Suppressor macrophage treated with lipopolysaccharide for 1 hour (primary cell): Measurements from ENCODE around the gene EEF1AKMT4.

ENCODE experiments used
- DNase-seq, 3 donors: peaks; one replicate each; pipeline ENCODE4 v3.0.0-alpha.2; 2020 to 2022

The EEF1AKMT4 gene

DNA sequence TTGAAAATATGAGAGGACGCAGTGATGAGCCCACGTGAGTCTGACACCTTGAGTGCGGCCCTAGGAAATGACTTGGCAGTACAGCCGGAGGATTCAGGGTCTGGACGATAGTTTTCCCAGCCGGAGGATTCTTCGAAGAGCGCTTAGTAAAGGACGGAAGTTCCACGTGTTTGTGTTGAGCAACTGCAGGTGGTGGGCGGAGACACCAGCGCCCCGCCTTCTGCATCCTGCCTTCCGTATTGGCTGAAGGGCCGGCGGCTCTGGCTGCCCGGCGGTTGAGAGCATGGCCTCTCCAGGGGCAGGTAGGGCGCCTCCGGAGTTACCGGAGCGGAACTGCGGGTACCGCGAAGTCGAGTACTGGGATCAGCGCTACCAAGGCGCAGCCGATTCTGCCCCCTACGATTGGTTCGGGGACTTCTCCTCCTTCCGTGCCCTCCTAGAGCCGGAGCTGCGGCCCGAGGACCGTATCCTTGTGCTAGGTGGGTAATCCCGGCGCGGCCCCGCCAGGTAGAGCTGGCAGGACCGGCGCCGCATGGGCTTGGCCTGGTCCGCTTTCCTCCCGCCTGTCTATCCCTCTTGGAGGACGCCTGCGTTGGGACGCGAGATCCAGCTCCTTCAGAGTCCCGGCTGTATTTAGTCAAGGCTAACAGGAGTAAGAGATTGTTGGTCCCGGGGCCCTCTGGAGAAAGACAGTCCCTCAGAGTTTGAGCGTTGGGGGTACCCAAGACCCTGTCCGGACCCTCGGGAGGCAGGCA is at the start of gene EEF1AKMT4:
TSS of gene EEF1AKMT4 (plus strand) at position 261 of the 755 bp plus-strand sequence. CDS start at position 284, 23 bp downstream.
- DNase-seq: peak; percentile 97 to 99 (median 99)

GRCh38 chr3:184200825-184201224 is 48.6 kb upstream of the EEF1AKMT4 start:
- DNase-seq: no peak

GRCh38 chr3:184203526-184203925 is 45.9 kb upstream of the EEF1AKMT4 start:
- no peak for DNase-seq

- no peak for DNase-seq
Observed at GRCh38 chr3:184209146-184209923, 40.1 kb upstream of the EEF1AKMT4 start.

GRCh38 chr3:184211297-184211696 is 38.2 kb upstream of the EEF1AKMT4 start:
- DNase-seq: no peak

- DNase-seq: no peak
Observed at GRCh38 chr3:184211718-184212117, 37.8 kb upstream of the EEF1AKMT4 start.

DNA sequence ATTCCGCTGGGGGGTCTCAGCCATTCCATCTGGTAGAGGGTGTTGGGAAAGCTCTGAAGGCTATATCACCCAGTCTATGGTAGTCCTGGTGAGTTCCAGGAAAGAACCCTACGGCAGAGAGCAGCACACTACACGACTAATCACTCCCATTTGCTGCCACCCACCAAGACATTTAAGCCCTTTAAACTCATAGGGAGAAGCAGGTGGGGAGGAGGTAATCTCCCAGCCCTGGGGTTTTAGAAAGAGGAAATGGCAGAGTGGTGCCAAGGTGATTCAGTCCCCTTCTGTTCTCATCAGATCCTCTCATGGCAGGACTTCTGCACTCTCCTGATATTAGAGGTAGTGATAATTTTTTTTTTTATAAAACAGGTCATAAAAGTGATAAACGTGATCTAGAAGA is 30.7 kb upstream of the EEF1AKMT4 start:
- no peak for DNase-seq

DNA sequence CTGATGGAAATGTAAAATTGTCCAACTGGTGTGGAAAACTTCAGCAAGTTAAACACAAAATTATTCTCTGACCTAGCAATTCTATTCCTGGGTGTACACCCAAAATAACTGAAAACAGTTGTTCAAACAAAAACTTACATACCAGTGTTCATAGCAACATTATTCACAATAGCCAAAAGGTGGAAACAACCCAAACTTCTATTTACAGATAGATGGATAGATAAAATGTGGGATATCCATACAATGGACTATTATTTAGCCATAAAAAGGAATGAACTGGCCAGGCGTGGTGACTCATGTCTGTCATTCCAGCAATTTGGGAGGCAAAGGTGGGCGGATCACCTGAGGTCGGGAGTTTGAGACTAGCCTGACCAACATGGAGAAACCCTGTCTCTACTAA is 27.0 kb upstream of the EEF1AKMT4 start:
- DNase-seq: no peak

DNA sequence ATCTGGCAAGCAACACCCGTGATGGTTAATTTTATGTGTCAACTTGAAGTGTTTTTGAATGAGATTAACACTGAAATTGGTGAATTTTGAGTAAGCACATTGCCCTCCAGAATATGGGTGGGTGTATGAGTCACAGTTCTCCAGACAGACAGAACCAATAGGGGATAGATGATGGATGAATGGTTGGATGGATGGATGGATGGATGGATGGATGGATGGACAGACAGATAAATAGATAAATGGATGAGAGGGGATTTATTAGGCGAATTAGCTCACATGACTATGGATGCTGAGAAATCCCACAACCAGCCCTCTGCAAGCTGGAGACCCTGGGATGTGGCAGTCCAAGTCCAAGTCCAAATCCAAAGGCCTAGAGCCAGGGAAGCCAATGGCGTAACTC is 25.5 kb upstream of the EEF1AKMT4 start:
- DNase-seq: no peak

GRCh38 chr3:184227481-184227935 is 22.0 kb upstream of the EEF1AKMT4 start:
- DNase-seq: peak; percentile 59 to 66 (median 61)

DNA sequence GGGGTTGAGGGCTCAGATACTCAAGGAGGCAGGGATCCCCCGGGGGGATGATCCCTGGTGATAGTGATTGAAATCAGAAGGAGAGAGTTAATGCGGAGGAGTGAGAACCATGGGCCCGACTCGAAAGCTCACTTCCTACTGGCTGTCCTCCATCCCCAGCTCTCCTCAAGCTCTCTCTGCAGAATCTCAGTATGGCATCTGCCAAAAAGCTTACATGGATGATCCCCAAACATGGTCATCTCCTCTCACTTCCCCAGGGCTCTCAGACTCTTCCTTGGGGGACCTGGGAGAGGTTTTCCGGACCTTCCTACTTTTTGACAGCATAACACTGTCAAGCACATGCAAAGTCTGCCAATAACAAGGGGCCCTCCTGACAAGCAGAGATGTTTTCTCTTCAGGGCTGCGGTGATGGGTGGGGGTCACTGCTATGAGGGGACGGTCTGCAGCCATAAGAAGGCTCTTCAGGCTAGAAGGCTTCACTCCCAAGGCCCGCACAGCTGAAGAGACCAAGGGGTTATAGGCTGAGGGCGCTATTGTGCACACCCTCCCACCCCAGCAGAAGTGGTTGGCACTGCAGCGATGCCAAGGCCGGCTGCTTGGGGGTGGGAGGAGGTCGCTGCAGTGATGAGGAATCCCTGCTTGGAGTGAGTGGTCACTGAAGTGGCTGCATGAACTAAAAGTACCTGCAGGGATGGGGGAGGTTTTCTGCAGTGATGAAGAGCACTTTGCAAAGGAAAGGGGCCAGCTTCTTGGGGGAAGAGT is 20.9 kb upstream of the EEF1AKMT4 start:
- DNase-seq: no peak

DNA sequence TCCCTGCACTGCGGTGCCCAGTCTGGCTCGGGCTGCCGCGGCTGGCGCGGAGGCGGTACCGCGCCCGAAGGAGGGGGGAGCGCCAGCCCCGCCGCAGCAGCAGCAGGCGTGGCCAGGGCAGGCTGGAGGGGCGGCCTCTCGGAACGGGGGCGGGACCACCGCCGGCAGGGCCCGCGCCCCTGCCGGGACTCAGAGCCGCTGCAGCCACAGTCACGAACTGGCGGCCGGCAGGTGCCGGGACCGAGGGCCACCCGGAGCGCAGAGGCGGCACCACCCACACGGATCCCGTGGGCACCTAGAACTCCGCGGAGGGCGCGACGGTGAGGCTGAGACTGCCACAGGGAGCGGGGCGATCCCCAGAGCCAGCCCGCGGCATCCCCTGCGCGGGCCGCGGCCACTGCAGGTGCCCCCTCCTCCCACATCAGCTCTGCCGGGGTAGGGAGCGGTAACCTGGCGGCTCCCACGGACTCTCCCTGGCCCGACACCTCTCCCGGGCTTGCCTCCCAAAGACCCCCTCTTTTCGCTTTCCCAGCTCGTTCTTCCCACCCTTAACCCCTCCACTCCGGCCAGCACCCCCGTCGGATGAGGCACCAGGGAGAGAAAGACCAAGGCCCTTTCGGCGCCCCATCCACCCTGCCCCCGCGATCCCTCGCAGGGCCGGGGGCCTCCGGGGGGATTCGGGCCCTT is 19.9 kb upstream of the EEF1AKMT4 start, which contains the start of gene VWA5B2:
TSS of gene VWA5B2 (plus strand) at position 192 of the 687 bp plus-strand sequence. CDS start 944 bp downstream, outside the sequence.
- peak; percentile 60 to 78 (median 64) for DNase-seq

DNA sequence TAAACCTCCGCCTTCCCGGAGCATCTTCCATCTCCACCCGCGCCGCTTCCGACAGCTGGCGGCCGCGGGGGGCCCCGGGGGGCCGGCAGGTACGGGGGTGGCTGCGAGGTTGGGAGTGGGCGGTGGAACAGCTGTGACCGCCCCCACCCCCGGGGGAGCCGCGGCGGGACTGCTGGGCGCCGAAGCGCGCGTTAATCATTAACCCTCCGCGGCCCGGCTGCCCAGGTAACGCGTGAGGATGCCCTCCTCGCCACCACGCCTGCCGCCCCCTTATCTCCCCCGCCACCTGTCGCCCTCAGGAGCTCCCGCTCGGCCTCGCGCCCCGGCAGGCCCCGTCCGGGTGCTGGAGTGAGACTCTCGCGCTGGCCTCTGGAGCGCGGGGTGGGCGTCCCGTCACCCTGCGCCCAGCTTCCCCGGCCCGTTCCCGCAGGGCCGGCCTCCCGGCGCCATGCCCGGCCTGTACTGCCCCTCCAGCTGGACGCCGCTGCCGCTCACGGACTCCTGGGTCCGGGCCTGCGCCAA is 19.3 kb upstream of the EEF1AKMT4 start:
- peak in 2 of 3 donors; percentile 16 to 18 for DNase-seq

DNA sequence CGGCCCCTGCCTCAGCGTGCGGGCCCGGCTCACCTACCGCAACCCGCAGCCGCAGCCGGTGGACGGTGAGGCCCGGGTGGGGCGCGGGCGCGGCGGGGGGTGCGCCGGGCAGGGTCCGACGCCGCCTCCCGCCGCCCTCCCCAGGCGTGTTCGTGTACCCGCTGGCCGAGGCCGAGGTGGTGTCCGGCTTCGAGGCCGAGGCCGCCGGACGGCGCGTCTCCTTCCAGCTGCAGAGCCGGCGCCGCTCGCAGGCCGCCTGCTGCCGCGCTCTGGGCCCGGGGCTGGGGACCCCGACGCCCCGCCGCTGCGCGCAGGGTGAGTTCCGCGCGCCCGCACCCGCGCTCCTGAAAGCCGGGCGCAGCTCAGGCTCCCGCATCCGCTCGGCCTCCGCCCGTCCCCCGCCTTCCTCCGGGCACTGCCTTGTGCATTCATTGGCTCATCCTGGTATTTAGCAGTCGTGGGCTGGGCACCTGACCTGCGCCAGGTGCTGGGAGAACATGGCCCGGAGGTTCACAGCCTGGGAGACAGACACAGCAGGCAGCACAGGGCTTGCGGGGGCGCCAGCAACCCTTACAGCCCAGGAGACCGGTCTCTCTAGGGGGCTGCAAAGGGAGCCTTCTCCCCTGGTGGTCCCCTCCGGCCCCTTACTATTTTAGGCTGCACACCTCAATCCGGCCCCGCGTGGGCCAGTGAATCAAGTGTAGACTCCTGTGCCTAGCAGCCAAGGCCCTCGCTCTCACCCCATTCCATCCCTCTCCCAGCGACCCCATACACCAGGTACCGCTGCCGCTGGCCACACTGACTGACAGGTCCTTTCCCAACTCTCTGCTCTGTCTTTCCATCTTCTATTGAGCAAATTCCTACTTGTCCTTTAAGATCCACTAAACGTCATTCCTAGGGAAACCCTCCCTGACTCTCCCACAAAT is 18.6 kb upstream of the EEF1AKMT4 start:
- DNase-seq: peak in 2 of 3 donors; percentile 10 to 12

- DNase-seq: no peak
Observed at GRCh38 chr3:184231671-184232070, 17.8 kb upstream of the EEF1AKMT4 start.

DNA sequence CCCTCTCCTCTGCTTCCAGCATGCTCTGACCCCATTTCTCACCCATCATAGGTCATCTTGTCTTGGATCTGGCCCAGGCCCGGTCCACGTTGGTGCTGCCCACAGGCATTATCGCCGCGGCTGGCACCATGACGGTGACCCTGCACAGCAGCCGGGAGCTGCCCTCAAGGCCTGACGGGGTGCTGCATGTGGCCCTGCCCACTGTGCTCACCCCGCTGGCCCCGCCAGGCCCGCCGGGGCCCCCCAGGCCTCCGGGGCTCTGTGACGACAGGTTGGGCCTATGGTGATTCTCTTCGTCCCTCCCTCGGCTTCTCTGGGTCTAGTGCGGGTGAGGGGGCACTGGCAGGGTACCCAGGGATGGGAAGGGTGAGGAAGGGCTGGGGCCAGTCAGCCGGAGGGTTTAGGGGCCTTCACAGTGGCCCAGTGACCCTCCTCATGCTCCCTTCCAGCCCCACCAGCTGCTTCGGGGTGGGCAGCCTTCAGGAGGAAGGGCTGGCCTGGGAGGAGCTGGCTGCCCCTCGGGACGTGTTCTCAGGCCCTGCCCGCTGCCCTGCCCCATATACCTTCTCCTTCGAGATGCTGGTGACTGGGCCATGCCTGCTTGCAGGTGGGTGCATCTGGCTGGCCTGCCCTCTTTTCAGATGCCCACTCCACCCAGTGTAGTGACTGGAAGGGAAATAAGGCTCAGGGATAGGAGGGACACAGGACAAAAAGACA is 16.2 kb upstream of the EEF1AKMT4 start:
- DNase-seq: no peak

GRCh38 chr3:184234224-184234623 is 15.2 kb upstream of the EEF1AKMT4 start:
- DNase-seq: peak in 1 of 3 donors; percentile 13

DNA sequence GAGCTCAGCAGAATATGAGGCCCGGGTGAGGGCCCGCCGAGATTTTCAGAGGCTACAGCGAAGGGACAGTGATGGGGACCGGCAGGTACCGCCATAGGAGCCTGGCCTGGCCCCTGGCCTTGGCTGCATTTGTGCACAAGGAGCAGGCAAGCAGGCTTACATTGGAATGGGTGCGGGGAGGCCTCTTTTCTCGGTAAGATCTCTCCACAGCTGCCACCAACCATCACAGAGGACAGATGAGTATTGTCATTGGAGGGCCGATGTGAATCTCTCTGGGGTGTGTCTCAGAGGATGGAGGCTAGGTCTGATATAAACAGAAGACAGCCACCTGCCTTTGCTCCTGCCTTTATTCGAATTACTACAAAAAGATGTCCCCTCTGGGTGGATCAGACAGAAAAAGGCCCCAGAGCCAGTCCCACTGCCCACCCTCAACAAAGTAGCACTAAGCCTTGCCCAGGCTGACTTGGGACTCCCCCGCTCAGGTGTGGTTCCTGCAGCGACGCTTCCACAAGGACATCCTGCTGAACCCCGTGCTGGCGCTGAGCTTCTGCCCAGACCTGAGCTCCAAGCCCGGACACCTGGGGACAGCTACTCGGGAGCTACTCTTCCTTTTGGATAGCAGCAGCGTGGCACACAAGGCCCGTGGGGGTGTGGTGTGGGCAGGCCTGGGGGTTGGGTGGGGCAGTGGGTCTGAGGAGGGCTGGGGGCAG is 14.6 kb upstream of the EEF1AKMT4 start:
- no peak for DNase-seq

DNA sequence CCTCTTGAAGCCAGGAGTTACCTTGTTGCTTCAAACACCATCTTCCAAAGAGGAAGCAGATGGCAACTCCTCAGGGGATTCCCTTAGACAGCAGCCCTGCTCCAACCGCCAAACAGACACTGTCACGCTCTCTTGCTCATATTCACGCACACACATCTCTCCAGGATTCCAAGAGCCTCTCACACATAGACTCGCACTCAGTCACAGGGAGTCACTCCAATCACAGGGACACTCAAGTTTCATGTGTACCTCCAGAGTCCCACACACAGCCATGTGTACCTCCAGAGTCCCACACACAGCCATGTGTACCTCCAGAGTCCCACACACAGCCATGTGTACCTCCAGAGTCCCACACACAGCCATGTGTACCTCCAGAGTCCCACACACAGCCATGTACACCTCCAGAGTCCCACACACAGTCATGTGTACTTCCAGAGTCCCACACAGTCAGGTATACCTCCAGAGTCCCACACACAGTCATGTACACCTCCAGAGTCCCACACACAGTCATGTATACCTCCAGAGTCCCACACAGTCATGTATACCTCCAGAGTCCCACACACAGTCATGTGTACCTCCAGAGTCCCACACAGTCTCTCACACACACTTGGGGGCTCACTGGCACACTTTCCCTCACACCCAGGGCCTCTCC is 14.0 kb upstream of the EEF1AKMT4 start:
- DNase-seq: no peak
